NCI-H748 (cell line): ENCODE data around the gene MCRIP1.

Experiments used
- DNase-seq: peaks from one replicate; lab custom pipeline; 2025; ENCODE audit not compliant: unreplicated experiment; lab: John Stamatoyannopoulos, UW

MCRIP1 gene

DNA sequence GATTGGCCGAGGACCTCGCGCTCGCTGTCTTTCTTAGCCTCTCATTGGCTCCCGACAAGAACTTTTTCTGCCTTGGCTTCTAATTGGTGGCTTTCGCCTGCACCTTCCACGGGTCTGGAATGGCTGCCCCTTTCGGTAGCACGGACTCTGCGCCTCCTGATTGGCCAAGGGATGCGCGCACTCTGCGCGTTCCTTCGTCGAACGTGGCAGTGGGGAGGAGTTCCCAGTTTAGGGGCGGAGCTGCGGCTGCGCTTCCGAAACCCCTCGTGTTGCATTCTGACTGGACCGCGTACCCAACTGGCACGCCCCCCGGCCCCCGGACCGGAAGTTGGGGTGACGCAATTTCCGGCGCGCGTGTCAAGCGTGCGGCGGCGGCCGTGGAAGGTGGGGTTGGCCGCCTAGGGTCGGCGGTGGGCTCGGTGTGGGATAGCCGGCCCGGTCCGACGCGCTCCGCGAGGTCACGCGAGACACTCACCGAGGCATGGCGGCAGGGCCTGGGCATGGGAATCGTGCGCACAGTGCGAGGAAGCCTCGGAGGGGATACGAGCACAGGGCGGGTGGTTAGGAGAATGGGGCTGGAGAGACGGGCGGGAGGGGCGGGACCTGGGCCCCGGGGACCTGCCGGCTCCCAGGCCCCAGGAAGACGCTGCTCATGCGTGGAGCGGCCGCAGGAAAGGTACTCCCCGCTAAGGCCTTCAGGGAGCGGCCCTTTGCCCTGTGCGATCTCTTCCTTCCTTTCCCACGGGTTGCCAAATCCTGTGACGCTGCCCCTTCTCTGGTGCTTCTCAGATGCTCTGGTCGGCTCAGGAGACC is 27.9 kb upstream of the MCRIP1 start:
- peak; percentile 100 for DNase-seq

- DNase-seq = peak; percentile 59
These were observed 27.0 kb upstream of the MCRIP1 start, which contains the start of gene P4HB for GRCh38 chr17:81859906-81860755. P4HB (minus strand) TSS chr17:81860535; CDS start chr17:81860471, 64 bp downstream.

DNA sequence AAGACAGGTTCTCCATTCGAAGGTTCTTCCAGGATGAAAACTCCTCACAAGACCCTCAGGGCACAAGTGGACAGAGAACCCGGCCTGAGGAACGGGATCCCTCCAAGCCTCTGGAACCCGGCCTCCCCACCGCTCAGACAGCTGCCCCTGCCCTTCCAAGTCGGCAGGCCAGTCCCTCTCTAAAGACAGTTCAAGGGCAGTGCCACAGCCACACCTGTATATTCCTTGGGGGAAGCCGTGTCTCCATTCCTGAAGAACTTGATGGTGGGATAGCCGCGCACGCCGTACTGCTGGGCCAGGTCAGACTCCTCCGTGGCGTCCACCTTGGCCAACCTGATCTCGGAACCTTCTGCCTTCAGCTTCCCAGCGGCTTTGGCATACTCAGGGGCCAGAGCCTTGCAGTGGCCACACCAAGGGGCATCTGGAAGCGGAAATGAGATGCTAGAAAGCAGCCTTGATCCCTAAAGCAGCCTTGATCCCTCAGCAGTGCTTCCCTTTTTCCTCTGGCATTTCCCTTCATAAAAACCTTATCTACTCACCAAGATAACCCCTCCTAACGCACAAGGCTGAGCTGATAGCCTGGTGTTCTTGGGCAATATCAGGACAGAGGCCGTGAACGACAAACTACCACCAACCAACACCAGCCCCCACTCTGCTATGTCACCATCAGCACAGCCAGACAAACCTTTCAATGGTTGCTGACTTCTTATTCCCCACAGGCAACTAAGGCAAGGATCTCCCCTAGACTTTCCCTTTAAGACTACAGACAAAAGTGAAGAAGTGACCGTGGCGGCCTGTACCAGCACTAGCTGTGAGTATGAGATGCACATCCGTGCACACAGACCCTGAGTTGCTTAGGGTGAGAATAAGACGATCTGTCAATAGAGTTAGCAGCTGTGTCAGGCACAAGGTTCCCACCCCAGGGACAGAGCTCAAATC is 26.1 kb upstream of the MCRIP1 start:
- DNase-seq = no peak

GRCh38 chr17:81858170-81858966 is 25.3 kb upstream of the MCRIP1 start:
- no peak for DNase-seq

DNA sequence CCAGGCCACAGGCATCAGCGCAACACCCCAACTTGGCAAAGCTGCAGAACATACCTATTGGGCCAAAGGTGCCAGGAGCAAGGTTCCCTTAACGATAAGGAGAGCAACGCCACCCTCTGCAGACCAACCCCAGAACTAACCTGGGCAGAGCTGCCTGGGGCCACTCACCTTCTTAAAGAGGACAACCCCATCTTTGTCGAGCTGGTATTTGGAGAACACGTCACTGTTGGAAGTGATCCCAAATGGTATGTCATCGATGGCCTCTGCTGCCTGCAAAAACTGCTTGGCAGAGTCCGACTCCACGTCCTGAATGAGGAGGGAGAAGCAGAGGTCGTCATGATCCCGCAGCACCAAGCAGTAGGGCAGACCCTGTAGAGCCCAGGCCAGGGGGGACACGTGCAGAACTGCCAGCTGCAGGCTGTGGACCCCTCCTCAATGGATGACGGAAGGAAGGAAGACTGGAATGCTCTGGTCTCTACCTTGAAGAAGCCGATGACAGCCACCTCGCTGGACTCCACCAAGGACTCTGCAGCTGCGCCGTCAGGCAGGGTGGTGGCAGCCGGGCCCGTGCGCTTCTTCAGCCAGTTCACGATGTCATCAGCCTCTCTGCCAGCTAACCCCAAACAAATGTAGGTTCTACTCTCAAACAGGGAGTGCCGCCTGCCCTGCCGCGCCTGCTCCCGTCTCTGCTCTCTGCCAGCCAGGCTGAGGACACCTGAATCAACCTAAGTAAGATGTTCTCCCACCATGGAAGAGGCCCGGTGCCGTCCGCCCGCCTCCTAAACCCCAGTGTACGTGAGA is 22.1 kb upstream of the MCRIP1 start:
- DNase-seq = no peak

DNA sequence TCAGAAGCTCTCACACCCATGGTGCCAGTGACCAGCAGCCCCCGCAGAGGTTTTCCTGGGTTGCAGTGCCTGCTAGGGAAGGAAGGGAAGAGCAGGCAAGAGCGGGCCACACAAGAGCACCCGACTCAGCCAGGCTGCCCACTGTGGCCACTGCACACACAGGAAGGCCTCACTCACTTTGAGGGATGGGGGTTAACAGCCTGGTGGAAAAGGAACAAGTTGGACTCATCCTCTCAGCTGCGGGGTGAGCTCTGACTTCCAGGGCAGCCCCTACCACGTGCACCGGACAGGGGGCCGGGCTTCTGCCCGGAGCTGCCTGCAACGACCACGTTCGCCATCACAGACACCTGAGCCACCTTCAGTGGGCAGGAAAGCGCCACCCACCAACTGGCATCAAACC is 19.1 kb upstream of the MCRIP1 start:
- no peak for DNase-seq

DNA sequence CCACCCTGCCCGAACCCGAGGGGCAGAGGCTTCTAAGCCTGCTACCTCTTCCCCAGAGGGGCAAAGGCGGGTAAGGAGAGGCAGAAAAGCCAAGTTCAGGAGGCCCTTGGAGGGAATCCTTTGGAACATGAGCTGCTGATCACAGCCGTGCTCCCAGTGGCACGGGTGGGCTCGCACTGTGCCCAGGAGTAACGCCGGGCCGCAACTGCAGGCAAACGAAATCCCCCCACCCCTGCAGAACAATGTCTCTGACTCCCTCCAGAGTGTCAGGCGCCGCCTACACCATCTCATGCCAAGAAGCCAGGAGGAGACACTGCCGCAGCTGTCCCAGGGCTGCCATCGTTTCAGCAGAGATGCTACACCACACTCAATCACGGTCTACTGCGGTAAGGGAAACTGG is 18.3 kb upstream of the MCRIP1 start:
- no peak for DNase-seq

DNA sequence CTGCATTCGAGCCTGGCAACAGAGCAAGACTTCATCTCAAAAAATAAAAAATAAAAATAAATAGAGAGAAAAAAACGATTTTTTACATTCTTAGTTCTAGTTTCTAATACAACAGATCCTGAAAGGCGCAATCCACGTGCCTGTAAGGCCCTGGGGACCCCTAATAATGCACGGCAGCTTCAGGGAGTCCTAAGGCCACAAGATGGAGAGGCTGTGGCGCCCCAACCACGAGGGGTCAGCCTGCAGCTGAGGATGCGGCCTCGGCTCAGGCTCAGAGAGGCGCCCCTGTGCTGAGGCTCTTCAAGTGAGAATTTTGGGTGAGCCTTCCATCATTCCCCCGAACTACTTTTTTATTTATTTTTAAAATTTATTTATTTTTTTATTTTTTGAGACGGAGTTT is 16.4 kb upstream of the MCRIP1 start:
- no peak for DNase-seq

DNA sequence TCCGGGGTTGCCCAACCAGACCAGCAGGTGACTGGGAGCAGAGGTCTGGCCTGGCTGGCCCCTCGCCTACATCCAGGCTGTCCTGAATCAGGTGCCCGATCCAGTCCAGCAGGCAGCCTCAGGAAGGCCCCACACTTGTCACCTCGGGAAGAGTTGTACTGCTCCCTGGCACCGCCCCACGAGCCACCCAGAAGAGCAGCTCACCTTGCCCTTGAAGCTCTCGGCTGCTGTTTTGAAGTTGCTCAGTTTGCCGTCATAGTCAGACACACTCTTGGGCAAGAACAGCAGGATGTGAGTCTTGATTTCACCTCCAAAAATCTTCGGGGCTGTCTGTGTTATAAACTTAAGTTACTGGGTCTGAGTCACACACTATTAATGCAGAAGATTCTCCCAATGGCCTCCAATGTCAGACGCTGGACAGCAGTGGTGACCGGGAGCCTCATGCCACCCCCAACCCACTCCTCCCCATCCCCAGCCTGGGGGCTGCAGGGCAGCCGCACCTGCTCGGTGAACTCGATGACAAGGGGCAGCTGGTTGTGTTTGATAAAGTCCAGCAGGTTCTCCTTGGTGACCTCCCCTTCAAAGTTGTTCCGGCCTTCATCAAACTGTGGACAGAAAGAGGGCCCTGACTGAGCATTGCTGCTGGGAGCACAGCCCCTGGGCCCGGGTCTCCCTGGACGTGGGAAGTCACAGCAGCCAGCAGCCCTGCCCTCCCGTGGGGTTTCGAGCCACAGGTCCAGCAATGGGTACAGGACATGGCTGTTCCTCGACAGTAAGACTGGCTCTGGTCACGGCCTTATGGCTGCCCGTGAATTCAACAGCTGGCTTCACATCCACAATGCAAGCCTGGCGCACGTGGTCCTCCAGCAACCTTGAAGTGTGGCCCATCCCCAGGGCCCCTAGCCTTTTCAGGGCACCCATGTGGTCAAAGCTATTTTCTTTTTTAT is 13.9 kb upstream of the MCRIP1 start:
- DNase-seq = no peak

DNA sequence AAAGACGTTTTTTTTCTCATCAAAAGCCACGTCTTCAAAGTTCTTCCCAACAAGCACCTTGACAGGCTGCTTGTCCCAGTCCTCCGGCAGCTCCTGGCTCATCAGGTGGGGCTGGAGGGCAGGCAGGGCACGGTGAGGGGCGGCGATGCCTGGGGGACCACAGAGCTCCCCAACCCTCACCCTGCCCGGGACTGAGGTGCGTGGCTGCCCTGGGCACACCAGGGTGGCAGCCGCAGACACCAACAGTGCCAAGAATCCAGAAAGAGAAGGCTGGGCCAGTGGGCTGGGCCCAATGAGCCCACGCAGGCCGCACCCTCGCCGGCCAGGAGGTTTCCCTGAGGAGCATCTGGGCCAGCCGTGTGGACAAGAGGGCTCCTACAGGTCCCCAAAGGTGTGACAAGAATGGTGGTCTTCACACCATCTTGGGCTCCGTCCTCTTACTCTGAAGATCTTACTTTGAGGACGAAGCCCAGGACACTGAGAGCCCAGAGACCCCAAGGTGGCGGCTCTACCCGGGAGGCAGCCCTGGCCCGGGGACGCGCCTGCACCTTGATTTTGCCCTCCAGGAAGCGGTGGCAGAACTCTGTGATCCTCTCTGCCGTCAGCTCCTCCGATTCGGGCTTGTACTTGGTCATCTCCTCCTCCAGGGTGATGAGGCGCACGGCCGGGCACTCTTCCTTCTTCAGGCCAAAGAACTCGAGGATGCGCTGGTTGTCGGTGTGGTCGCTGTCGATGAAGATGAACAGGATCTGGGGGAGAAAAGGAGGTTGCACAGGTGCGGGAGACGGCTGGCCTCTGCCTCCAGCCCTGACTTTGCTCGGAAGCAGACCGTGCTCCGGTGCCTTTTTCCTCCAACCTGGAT is 13.0 kb upstream of the MCRIP1 start:
- DNase-seq = no peak

- no peak for DNase-seq
These were observed 12.3 kb upstream of the MCRIP1 start for GRCh38 chr17:81845361-81845760.

GRCh38 chr17:81844887-81845286 is 11.8 kb upstream of the MCRIP1 start:
- DNase-seq = no peak

DNA sequence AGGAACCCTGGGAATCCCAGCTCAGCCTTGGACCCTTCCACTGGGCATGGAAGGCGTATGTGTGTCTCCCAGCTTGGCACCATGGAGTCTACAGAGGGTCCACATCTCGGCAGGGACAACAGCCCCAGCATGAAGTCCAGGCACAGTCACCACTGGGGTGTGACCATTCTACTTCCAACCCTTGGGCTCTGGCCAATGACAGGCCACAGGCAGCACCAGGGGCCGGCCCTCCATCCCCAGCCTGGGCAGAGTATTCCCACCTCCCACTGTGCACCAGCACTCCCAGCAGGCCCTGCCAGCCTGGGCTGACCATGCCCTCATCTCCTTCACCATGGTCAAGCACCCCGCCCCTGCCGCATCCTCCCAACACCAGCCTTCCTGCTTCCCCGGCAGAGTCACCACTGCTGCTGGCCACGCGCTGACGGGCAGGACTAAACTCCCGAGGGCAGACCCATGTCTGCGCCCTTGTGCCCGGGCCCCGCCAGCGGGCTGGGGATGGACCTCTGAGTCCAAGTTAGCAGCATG is 11.3 kb upstream of the MCRIP1 start:
- DNase-seq = no peak

DNA sequence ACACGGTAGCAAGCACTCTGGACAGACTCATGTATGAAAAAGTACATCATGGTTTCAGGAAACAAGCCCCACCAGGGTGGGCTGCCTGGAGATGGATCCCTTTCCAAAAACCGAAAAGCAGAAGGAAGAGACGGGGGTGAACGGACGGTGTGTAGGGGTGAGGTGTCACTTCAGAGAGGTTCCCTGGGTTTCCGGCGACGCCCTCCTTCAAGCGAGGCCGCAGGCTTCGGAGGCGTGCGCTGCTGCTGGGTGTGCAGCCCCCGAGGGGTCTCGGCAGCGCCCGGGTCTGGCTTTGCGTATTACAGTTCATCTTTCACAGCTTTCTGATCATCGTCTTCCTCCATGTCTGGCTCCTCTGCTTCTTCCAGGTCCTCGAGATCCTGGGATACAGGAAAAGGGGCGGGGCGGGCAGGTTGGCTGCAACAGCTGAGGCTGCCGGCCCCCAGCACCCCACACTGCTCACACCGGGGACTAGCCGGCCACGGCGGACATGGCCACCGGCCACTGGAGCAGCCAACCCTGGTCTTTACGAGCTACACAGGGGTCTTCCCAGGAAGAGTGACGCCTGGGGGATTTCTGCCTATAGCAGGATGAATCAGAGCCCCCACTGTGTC is 10.7 kb upstream of the MCRIP1 start:
- DNase-seq = no peak

DNA sequence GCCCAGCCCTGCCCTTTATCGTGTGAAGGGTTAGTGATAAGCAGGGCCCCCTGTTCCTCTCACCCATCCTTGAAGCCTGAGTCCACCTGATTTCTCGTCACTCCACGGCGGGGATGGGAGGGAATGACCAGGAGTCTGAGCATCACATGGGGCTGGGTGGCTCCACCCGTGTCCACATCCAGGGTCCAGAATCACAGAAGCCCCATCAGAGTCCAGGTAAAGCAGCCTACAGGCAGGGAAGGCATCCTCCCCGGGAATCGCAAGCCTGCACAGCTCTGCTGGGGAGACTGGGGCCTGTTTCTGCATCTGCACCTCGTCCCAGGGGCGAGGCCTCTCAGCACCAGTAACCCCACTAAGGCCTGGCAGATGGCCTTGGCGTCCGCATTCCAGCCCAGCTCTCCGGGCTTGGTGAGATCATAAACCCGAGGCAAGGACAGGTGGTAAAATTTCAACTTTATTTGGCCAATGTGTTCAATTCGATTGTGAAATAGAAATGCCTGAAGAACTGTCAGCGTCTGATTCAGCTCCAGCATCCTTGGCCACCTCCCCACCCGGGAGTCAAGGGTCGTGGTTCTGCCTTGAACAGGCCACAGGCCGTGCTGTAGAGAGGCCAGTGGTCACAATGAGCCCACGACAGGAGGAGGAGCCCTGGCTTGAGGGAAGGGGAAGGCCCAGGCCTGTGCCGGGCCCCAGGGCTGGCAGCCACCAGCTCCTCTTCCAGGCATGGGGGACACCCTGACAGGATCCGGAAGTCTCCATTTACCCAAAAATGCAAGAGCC is 9.8 kb upstream of the MCRIP1 start:
- DNase-seq = no peak

DNA sequence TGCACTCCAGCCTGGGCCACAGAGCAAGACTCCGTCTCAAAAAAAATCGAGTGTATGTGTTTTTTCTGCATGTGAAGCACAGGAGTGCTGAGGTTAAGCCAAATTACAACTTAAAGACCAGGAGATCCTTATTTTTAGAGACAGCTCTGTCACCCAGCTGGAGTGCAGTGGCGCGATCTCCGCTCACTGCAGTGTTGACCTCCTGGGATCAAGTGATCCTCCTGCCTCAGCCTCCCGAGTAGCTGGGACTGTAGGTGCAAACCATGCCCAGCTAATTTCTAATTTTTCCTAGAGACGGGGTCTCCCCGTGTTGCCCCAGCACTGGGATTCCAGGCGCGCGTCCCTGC is 9.3 kb upstream of the MCRIP1 start:
- DNase-seq = no peak
